HG03575 (cell line): ENCODE results near the gene MYO5A.
"Not testable (repeated sequence)": the region's sequence is repeated elsewhere in the genome, so short reads cannot be mapped to it uniquely, and the experiment has no call there.

ENCODE experiments used
- ATAC-seq: cut with Tn5 transposase; IDR thresholded peaks from one replicate; pipeline ENCODE4 v1.9.1; 2021; ENCODE audit not compliant: unreplicated experiment, insufficient number of reproducible peaks, low FRiP score; ENCODE audit errors: extremely low read depth

MYO5A gene

GRCh38 chr15:52438047-52438446 is 90.6 kb downstream of the MYO5A start:
- no peak for ATAC-seq

GRCh38 chr15:52437646-52438045 is 91.0 kb downstream of the MYO5A start:
- no peak for ATAC-seq

GRCh38 chr15:52436981-52437380 is 91.7 kb downstream of the MYO5A start:
- no peak for ATAC-seq

GRCh38 chr15:52434885-52435284 is 93.8 kb downstream of the MYO5A start:
- no peak for ATAC-seq

- ATAC-seq = no peak
Measured at GRCh38 chr15:52428297-52428696, 100.4 kb downstream of the MYO5A start.

- ATAC-seq = no peak
Measured at GRCh38 chr15:52427804-52428203, 100.9 kb downstream of the MYO5A start.

- ATAC-seq = no peak
Measured at GRCh38 chr15:52424856-52425431, 103.7 kb downstream of the MYO5A start.

GRCh38 chr15:52423852-52424251 is 104.8 kb downstream of the MYO5A start:
- no peak for ATAC-seq

GRCh38 chr15:52422001-52422400 is 106.7 kb downstream of the MYO5A start:
- no peak for ATAC-seq

GRCh38 chr15:52421029-52421428 is 107.7 kb downstream of the MYO5A start:
- ATAC-seq = no peak

GRCh38 chr15:52419494-52419893 is 109.2 kb downstream of the MYO5A start:
- no peak for ATAC-seq

GRCh38 chr15:52417957-52418356 is 110.7 kb downstream of the MYO5A start:
- ATAC-seq = no peak

- ATAC-seq = no peak
Measured at GRCh38 chr15:52417521-52417920, 111.2 kb downstream of the MYO5A start.

- ATAC-seq = not testable (repeated sequence)
Measured at GRCh38 chr15:52416566-52416965, 112.1 kb downstream of the MYO5A start.

- no peak for ATAC-seq
Measured at GRCh38 chr15:52415628-52416027, 113.1 kb downstream of the MYO5A start.

- ATAC-seq = no peak
Measured at GRCh38 chr15:52414936-52415335, 113.7 kb downstream of the MYO5A start.

GRCh38 chr15:52408823-52409222 is 119.9 kb downstream of the MYO5A start:
- no peak for ATAC-seq

GRCh38 chr15:52407374-52407773 is 121.3 kb downstream of the MYO5A start:
- no peak for ATAC-seq

- ATAC-seq = no peak
Measured at GRCh38 chr15:52406601-52407000, 122.1 kb downstream of the MYO5A start.

GRCh38 chr15:52405856-52406255 is 122.8 kb downstream of the MYO5A start:
- ATAC-seq = no peak

GRCh38 chr15:52397118-52397517 is 131.6 kb downstream of the MYO5A start:
- no peak for ATAC-seq
